GM23338 (cell line): ENCODE results near the gene NDUFV2. TPM values are rescaled to one million over a fixed set of nuclear protein-coding genes. Genes with fewer than 3 reads are reported as not detected.

ENCODE experiments used
- ATAC-seq: fragments of 200-7000 bp; cut with Tn5 transposase; 3 replicates; pipeline ENCODE4 v1.9.1; 2020
- DNase-seq: peaks from one replicate; pipeline ENCODE4 v3.0.0-alpha.2; 2015; ENCODE audit warnings: low spot score
- H2AFZ ChIP-seq: fragments of 200-600 bp; sonication (generic); 2 replicates; pipeline ENCODE4 v1.8.0; 2016; ENCODE audit warnings: antibody characterized with exemption, mild to moderate bottlenecking, moderate library complexity
- H3F3A ChIP-seq: fragments of 200-600 bp; sonication (generic); replicated peaks from 2 replicates; pipeline ENCODE4 v1.8.0; 2017; ENCODE audit warnings: antibody characterized with exemption, mixed run types, low read depth
- H3K27ac ChIP-seq: fragments of 200-600 bp; sonication (generic); 2 replicates; pipeline ENCODE4 v1.6.1; 2016; ENCODE audit warnings: low read depth
- H3K27me3 ChIP-seq: fragments of 200-600 bp; sonication (generic); 2 replicates; pipeline ENCODE4 v1.8.0; 2016; ENCODE audit warnings: mild to moderate bottlenecking, mixed run types, moderate library complexity; ENCODE audit not compliant: insufficient read depth
- H3K36me3 ChIP-seq: fragments of 200-600 bp; sonication (generic); 2 replicates; pipeline ENCODE4 v1.8.0; 2016; ENCODE audit warnings: mild to moderate bottlenecking; ENCODE audit not compliant: insufficient read depth
- H3K4me1 ChIP-seq: fragments of 200-600 bp; sonication (generic); 2 replicates; pipeline ENCODE4 v1.8.0; 2016; ENCODE audit warnings: mild to moderate bottlenecking, moderate library complexity; ENCODE audit not compliant: insufficient read depth
- H3K4me2 ChIP-seq: fragments of 200-600 bp; sonication (generic); 2 replicates; pipeline ENCODE4 v1.7.1; 2017; ENCODE audit warnings: mixed run types
- H3K4me3 ChIP-seq: fragments of 200-600 bp; sonication (generic); 2 replicates; pipeline ENCODE4 v1.6.1; 2016; ENCODE audit warnings: mixed run types
- H3K79me2 ChIP-seq: fragments of 200-600 bp; sonication (generic); replicated peaks from 2 replicates; pipeline ENCODE4 v1.8.0; 2017; ENCODE audit warnings: mild to moderate bottlenecking; ENCODE audit not compliant: insufficient read depth
- H3K9me2 ChIP-seq: fragments of 200-600 bp; sonication (generic); 2 replicates; pipeline ENCODE4 v1.8.0; 2017; ENCODE audit not compliant: insufficient read depth
- H4K20me1 ChIP-seq: fragments of 200-600 bp; sonication (generic); replicated peaks from 2 replicates; pipeline ENCODE4 v1.8.0; 2017; ENCODE audit warnings: mild to moderate bottlenecking; ENCODE audit not compliant: insufficient read depth
- H3K27ac Mint-ChIP-seq: 2 replicates; pipeline ENCODE4 v1.8.0; 2020; ENCODE audit warnings: inconsistent platforms, mild to moderate bottlenecking, moderate library complexity, mixed read lengths
- H3K27me3 Mint-ChIP-seq: 3 replicates; pipeline ENCODE4 v1.8.0; 2022; ENCODE audit warnings: low read depth, mild to moderate bottlenecking, moderate library complexity, mixed read lengths, inconsistent platforms; ENCODE audit not compliant: insufficient read depth, poor library complexity
- H3K36me3 Mint-ChIP-seq: 3 replicates; pipeline ENCODE4 v1.8.0; 2021; ENCODE audit warnings: low read depth, mild to moderate bottlenecking, inconsistent platforms, moderate library complexity, mixed read lengths
- H3K4me1 Mint-ChIP-seq: 3 replicates; pipeline ENCODE4 v1.8.0; 2020; ENCODE audit warnings: mild to moderate bottlenecking, inconsistent platforms, mixed read lengths
- H3K4me3 Mint-ChIP-seq: 3 replicates; pipeline ENCODE4 v1.8.0; 2021; ENCODE audit warnings: moderate library complexity, mild to moderate bottlenecking, inconsistent platforms, mixed read lengths
- H3K9me3 Mint-ChIP-seq: 3 replicates; pipeline ENCODE4 v1.8.0; 2020; ENCODE audit warnings: moderate library complexity, mild to moderate bottlenecking, inconsistent platforms, mixed read lengths
- CREB1 ChIP-seq: fragments of 250-450 bp; sonication (Bioruptor Pico); IDR thresholded peaks from 2 replicates; pipeline ENCODE4 v1.5.0; 2020; ENCODE audit warnings: low read depth, mild to moderate bottlenecking, moderate library complexity
- ETS1 ChIP-seq: IDR thresholded peaks from 2 replicates; pipeline ENCODE4 v1.6.1; 2016; ENCODE audit warnings: antibody characterized with exemption
- EZH2 ChIP-seq: fragments of 200-600 bp; sonication (generic); IDR thresholded peaks from one replicate; pipeline ENCODE4 v1.8.0; 2017; ENCODE audit warnings: antibody characterized with exemption, mild to moderate bottlenecking, low read depth; ENCODE audit not compliant: unreplicated experiment
- EZH2phosphoT487 ChIP-seq: fragments of 200-600 bp; sonication (generic); IDR thresholded peaks from one replicate; pipeline ENCODE4 v1.8.1; 2018; ENCODE audit warnings: antibody characterized with exemption; ENCODE audit not compliant: unreplicated experiment
- JUNB ChIP-seq: IDR thresholded peaks from one replicate; pipeline ENCODE4 v1.6.1; 2016; ENCODE audit warnings: antibody characterized with exemption; ENCODE audit not compliant: unreplicated experiment
- NANOG ChIP-seq: IDR thresholded peaks from 2 replicates; pipeline ENCODE4 v1.6.1; 2016; ENCODE audit warnings: antibody characterized with exemption, borderline replicate concordance
- POLR2AphosphoS5 ChIP-seq: IDR thresholded peaks from 2 replicates; pipeline ENCODE4 v1.6.1; 2016; ENCODE audit warnings: antibody characterized with exemption, low read depth
- STAT1 ChIP-seq: IDR thresholded peaks from one replicate; pipeline ENCODE4 v1.6.1; 2016; ENCODE audit warnings: antibody characterized with exemption; ENCODE audit not compliant: unreplicated experiment
- ZNF114 ChIP-seq: fragments of 250-450 bp; sonication (Bioruptor Pico); IDR thresholded peaks from 2 replicates; pipeline ENCODE4 v1.5.0; 2020; ENCODE audit warnings: mild to moderate bottlenecking, moderate library complexity
- ZNF331 ChIP-seq: fragments of 250-450 bp; sonication (Bioruptor Pico); IDR thresholded peaks from 2 replicates; pipeline ENCODE4 v1.5.0; 2020; ENCODE audit warnings: low read depth, mild to moderate bottlenecking, moderate library complexity
- ZNF462 ChIP-seq: fragments of 250-450 bp; sonication (Bioruptor Pico); IDR thresholded peaks from 2 replicates; pipeline ENCODE4 v1.5.0; 2020; ENCODE audit warnings: mild to moderate bottlenecking, moderate library complexity
- polyA plus RNA-seq: library from polyadenylated mRNA; unstranded; fragments of >200 nt; fragmentation: Nextera tagmentation; extraction: Ambion mirVana; gene quantifications from 2 replicates; pipeline ENCODE4 v1.2.1, GENCODE V29; 2016
- total RNA-seq: library from RNA; depleted of rRNA; stranded (reverse); fragments of >200 nt; shearing (Covaris generic); gene quantifications from 2 replicates; pipeline ENCODE4 v1.2.3, GENCODE V29; 2014
- TF ChIP-seq, protein P1 (sequence below), 2 experiments: fragments of 200-600 bp in 1 of 2; sonication (generic) in 1 of 2; conservative IDR thresholded peaks; 2 replicates each; pipeline versions ENCODE4 v1.5.1 to v1.6.1; 2016 to 2017; ENCODE audit warnings: antibody characterized with exemption in 2 of 2, low read depth in 2 of 2, mild to moderate bottlenecking in 2 of 2, moderate library complexity in 1 of 2
- TF ChIP-seq, protein P2 (sequence below): IDR thresholded peaks from one replicate; pipeline ENCODE4 v1.6.1; 2018; ENCODE audit warnings: antibody characterized with exemption; ENCODE audit not compliant: unreplicated experiment

NDUFV2 gene
- total and polyA plus RNA-seq, 2 experiments from 2014 or later = 157 to 577 TPM

DNA sequence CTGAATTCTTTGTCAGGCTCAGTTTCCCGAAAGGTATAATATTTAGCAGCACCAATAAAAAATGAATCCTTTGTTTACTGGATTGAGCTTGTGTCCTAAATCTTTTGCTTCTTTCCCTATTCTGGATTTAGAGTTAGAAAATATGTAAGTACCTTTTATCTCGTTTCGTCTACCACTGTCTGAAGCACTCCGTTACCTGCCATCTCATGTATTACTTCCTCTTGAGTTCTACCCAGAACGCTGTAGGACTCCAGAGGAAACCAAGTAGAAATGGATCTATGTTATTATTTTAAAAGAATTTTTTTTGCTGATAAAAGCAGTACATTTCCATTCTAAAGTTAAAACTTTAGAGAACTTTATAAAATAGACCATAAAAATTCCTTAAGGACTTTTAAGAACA lies 47.6 kb downstream of the NDUFV2 start:
- no peak overlapping the region for H3K27ac Mint-ChIP-seq
- Histone ChIP-seq H3K36me3 (no peaks in the 10 kb centered on the region), H3K27me3 (no peaks in the 10 kb centered on the region), H3F3A (no peaks in the 10 kb centered on the region), H3K4me3 (no peak overlapping the region), H3K4me2 (no peak overlapping the region), H2AFZ (no peak overlapping the region), H3K79me2 (peaks cover 91% of the 10 kb centered on the region), H3K4me1 (no peaks in the 10 kb centered on the region), H3K9me2 (no peaks in the 10 kb centered on the region), H3K27ac (no peak overlapping the region), H4K20me1 (peaks cover 10% of the 10 kb centered on the region; the same call in 1 of the 2 replicates)
- H3K4me1 Mint-ChIP-seq = peaks cover 12% of the 10 kb centered on the region
- DNase-seq = no peak
- no peaks in the 10 kb centered on the region for H3K9me3 Mint-ChIP-seq
- peaks cover 5% of the 10 kb centered on the region for H3K27me3 Mint-ChIP-seq
- TF ChIP-seq ZNF331 (CRISPR knock-in tag) (no peak), ZNF462 (CRISPR knock-in tag) (no peak), EZH2 (no peak), CREB1 (no peak), JUNB (no peak), NANOG (no peak), ZNF114 (CRISPR knock-in tag) (no peak), EZH2phosphoT487 (no peak), STAT1 (no peak), ETS1 (no peak), POLR2AphosphoS5 (no peak)
- TF ChIP-seq, protein P1, sequence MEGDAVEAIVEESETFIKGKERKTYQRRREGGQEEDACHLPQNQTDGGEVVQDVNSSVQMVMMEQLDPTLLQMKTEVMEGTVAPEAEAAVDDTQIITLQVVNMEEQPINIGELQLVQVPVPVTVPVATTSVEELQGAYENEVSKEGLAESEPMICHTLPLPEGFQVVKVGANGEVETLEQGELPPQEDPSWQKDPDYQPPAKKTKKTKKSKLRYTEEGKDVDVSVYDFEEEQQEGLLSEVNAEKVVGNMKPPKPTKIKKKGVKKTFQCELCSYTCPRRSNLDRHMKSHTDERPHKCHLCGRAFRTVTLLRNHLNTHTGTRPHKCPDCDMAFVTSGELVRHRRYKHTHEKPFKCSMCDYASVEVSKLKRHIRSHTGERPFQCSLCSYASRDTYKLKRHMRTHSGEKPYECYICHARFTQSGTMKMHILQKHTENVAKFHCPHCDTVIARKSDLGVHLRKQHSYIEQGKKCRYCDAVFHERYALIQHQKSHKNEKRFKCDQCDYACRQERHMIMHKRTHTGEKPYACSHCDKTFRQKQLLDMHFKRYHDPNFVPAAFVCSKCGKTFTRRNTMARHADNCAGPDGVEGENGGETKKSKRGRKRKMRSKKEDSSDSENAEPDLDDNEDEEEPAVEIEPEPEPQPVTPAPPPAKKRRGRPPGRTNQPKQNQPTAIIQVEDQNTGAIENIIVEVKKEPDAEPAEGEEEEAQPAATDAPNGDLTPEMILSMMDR (conservative IDR thresholded peaks at IDR 0.05; ENCODE audit: low read depth in 2 of 2) = no peak
- TF ChIP-seq, protein P2, sequence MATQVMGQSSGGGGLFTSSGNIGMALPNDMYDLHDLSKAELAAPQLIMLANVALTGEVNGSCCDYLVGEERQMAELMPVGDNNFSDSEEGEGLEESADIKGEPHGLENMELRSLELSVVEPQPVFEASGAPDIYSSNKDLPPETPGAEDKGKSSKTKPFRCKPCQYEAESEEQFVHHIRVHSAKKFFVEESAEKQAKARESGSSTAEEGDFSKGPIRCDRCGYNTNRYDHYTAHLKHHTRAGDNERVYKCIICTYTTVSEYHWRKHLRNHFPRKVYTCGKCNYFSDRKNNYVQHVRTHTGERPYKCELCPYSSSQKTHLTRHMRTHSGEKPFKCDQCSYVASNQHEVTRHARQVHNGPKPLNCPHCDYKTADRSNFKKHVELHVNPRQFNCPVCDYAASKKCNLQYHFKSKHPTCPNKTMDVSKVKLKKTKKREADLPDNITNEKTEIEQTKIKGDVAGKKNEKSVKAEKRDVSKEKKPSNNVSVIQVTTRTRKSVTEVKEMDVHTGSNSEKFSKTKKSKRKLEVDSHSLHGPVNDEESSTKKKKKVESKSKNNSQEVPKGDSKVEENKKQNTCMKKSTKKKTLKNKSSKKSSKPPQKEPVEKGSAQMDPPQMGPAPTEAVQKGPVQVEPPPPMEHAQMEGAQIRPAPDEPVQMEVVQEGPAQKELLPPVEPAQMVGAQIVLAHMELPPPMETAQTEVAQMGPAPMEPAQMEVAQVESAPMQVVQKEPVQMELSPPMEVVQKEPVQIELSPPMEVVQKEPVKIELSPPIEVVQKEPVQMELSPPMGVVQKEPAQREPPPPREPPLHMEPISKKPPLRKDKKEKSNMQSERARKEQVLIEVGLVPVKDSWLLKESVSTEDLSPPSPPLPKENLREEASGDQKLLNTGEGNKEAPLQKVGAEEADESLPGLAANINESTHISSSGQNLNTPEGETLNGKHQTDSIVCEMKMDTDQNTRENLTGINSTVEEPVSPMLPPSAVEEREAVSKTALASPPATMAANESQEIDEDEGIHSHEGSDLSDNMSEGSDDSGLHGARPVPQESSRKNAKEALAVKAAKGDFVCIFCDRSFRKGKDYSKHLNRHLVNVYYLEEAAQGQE = no peak
- ATAC-seq = no peak
- H3K4me3 Mint-ChIP-seq = no peak overlapping the region
- H3K36me3 Mint-ChIP-seq = no peaks in the 10 kb centered on the region
